OCI-LY3 (cell line): ENCODE results near the gene TUBA1C.
A peak's percentile ranks its signal among the peaks of the same experiment; 100 is the strongest.

ENCODE experiments used
- H2AFZ ChIP-seq: fragments of 200-600, 300-600 bp; shearing (Covaris generic); 2 replicates; pipeline ENCODE4 v1.6.0; 2014; ENCODE audit warnings: antibody characterized with exemption, low read depth, low read length
- H3K27ac ChIP-seq: fragments of 200-600, 300-600 bp; sonication (generic); 2 replicates; pipeline ENCODE4 v1.5.1; 2014; ENCODE audit warnings: mild to moderate bottlenecking, low read length, moderate library complexity, mixed read lengths
- H3K27me3 ChIP-seq: fragments of 200-600, 300-600 bp; sonication (generic); 2 replicates; pipeline ENCODE4 v1.6.1; 2014; ENCODE audit warnings: low read depth, low read length, mixed read lengths
- H3K36me3 ChIP-seq: fragments of 200-600, 300-600 bp; sonication (generic); replicated peaks from 2 replicates; pipeline ENCODE3; 2014; ENCODE audit warnings: low read depth, low read length, mixed read lengths
- H3K4me1 ChIP-seq: fragments of 300-600, 200-600 bp; sonication (generic); 2 replicates; pipeline ENCODE4 v1.6.1; 2014; ENCODE audit warnings: low read length, mixed read lengths
- H3K4me2 ChIP-seq: fragments of 200-600, 300-600 bp; sonication (generic); 2 replicates; pipeline ENCODE4 v1.6.1; 2014; ENCODE audit warnings: low read length, mixed read lengths
- H3K4me3 ChIP-seq: fragments of 300-600, 200-600 bp; sonication (generic); 2 replicates; pipeline ENCODE4 v1.5.1; 2014; ENCODE audit warnings: antibody characterized with exemption, mild to moderate bottlenecking, low read length, moderate library complexity
- H3K79me2 ChIP-seq: fragments of 300-600, 200-600 bp; shearing (Covaris generic); 2 replicates; pipeline ENCODE4 v1.6.1; 2014; ENCODE audit warnings: mild to moderate bottlenecking, low read length, mixed read lengths
- H3K9ac ChIP-seq: fragments of 300-600, 200-600 bp; shearing (Covaris generic); 2 replicates; pipeline ENCODE4 v1.6.0; 2014; ENCODE audit warnings: mild to moderate bottlenecking, low read length, moderate library complexity
- H3K9me3 ChIP-seq: fragments of 200-600, 300-600 bp; shearing (Covaris generic); 2 replicates; pipeline ENCODE4 v1.6.1; 2014; ENCODE audit warnings: low read length, mixed read lengths; ENCODE audit not compliant: insufficient read depth
- H4K20me1 ChIP-seq: fragments of 200-600, 300-600 bp; sonication (generic); 2 replicates; pipeline ENCODE4 v1.6.1; 2016; ENCODE audit warnings: low read length, mixed read lengths; ENCODE audit not compliant: insufficient read depth
- CTCF ChIP-seq: fragments of 200-600, 300-600 bp; sonication (generic); IDR thresholded peaks from 2 replicates; pipeline ENCODE4 v1.5.1; 2014; ENCODE audit warnings: antibody characterized with exemption, low read length, low read depth
- EZH2phosphoT487 ChIP-seq: fragments of 200-600 bp; shearing (Covaris generic); IDR thresholded peaks from 2 replicates; pipeline ENCODE4 v1.6.1; 2018; ENCODE audit warnings: antibody characterized with exemption, mixed run types, low read depth

Gene TUBA1C

DNA sequence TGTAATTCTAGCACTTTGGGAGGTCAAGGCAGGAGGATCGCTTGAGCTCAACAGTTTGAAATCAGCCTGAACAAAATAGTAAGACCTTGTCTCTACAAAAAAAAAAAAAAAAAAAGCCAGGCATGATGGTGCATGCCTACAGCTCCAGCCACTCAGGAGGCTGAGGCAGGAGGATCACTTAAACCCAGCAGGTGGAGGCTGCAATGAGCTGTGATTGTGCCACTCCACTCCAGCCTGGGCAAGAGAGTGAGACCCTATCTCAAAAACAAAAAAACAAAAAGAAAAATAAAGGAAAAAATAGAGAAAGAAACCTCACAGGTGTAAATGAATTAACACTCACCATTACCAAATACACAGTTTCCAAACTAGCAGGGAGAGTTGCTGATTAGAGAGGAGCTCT lies 41.8 kb upstream of the TUBA1C start:
- H3K79me2 ChIP-seq = no peaks in the 10 kb centered on the region
- no peak overlapping the region for H3K9ac ChIP-seq
- no peak overlapping the region for H3K27ac ChIP-seq
- H3K4me1 ChIP-seq = no peaks in the 10 kb centered on the region
- H2AFZ ChIP-seq = no peak overlapping the region
- H3K36me3 ChIP-seq = no peaks in the 10 kb centered on the region
- H3K4me2 ChIP-seq = no peak overlapping the region
- H3K27me3 ChIP-seq = no peaks in the 10 kb centered on the region
- no peaks in the 10 kb centered on the region for H4K20me1 ChIP-seq
- no peaks in the 10 kb centered on the region for H3K9me3 ChIP-seq
- no peak overlapping the region for H3K4me3 ChIP-seq
- TF ChIP-seq EZH2phosphoT487 (no peak), CTCF (no peak)

DNA sequence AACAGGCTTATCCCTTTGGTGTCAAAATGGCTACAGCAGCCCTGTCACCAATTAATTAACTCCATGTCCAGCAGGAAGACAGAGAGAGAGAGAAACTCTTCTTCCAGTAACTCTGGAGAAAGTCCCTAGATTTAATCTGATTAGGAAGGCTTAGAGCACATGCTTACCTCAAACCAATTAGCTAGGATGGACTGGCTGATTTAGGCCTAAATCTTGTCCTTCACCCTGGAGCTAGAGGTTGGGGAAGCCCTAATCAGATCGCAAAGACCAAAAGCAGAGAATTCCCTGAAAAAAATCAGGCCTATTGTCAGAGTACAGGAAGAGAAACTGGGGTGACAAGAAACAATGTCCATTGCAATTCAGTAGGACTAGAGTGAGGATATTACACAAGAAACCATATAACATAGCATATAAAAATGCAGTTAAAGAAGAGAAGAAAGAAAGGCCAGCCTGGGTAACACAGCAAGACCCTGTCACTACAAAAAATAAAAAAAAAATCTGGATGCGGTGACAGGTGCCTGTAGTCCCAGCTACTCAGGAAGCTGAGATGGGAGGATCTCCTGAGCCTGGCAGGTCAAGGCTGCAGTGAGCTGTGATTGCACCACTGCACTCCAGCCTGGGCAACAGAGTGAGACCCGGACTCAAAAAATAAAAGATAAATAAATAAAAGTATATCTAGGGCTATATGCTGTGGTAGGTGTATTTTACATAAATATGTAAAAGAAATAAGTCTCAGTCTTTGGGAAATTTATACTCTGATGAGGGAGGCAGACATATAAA lies 41.1 kb upstream of the TUBA1C start:
- no peaks in the 10 kb centered on the region for H4K20me1 ChIP-seq
- H2AFZ ChIP-seq = 0 out of 2 replicates have a peak overlapping the region, but pooled peaks have one; percentile 36
- TF ChIP-seq EZH2phosphoT487 = no peak
- TF ChIP-seq CTCF = no peak
- no peak overlapping the region for H3K4me3 ChIP-seq
- no peaks in the 10 kb centered on the region for H3K9me3 ChIP-seq
- no peaks in the 10 kb centered on the region for H3K36me3 ChIP-seq
- H3K79me2 ChIP-seq = no peaks in the 10 kb centered on the region
- no peak overlapping the region for H3K9ac ChIP-seq
- H3K27ac ChIP-seq = no peak overlapping the region
- H3K27me3 ChIP-seq = no peaks in the 10 kb centered on the region
- H3K4me1 ChIP-seq = no peaks in the 10 kb centered on the region
- H3K4me2 ChIP-seq = no peak overlapping the region

DNA sequence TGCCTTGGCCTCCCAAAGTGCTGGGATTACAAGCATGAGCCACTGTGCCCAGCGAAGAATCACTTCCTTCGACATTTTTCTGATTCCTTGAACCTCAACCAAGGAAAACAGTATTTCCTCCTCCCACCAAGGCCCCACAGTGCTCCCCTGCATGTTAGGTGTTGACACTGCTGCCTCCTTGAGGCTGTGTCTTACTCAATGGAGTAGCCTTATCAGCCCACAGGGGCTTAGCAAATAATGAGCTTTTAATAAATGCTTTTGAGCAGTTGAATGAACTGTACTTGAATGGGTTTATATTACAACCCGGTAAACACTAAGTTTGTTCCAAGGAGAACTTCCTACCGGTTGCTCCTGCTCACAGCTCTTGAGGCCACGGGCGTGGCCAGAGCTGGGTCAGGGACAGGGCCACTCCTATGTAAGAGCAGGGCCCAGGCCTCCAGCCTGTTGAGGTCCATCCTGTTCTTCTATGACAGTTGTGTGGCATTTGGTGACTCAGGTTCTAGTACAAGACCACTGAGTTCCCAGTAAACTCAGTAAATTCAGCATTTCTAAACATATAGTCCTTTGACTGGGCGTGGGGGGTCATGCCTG lies 39.2 kb upstream of the TUBA1C start:
- no peaks in the 10 kb centered on the region for H4K20me1 ChIP-seq
- no peak overlapping the region for H3K9ac ChIP-seq
- no peak overlapping the region for H3K4me2 ChIP-seq
- no peak overlapping the region for H3K27ac ChIP-seq
- no peak overlapping the region for H3K4me3 ChIP-seq
- TF ChIP-seq EZH2phosphoT487 (no peak), CTCF (peak; percentile 20; the same call in 1 of the 2 replicates)
- H3K36me3 ChIP-seq = no peaks in the 10 kb centered on the region
- no peaks in the 10 kb centered on the region for H3K79me2 ChIP-seq
- no peaks in the 10 kb centered on the region for H3K27me3 ChIP-seq
- H3K9me3 ChIP-seq = no peaks in the 10 kb centered on the region
- H3K4me1 ChIP-seq = no peaks in the 10 kb centered on the region
- no peak overlapping the region for H2AFZ ChIP-seq

GRCh38 chr12:49227713-49228112 lies 37.2 kb upstream of the TUBA1C start:
- no peak overlapping the region for H3K4me2 ChIP-seq
- H3K27ac ChIP-seq = no peak overlapping the region
- TF ChIP-seq CTCF (no peak), EZH2phosphoT487 (no peak)
- no peaks in the 10 kb centered on the region for H3K36me3 ChIP-seq
- no peaks in the 10 kb centered on the region for H3K79me2 ChIP-seq
- no peaks in the 10 kb centered on the region for H3K9me3 ChIP-seq
- peaks cover 2% of the 10 kb centered on the region; the same call in 1 of the 2 replicates for H3K4me1 ChIP-seq
- H3K4me3 ChIP-seq = no peak overlapping the region
- H3K27me3 ChIP-seq = no peaks in the 10 kb centered on the region
- H4K20me1 ChIP-seq = no peaks in the 10 kb centered on the region
- H3K9ac ChIP-seq = no peak overlapping the region
- no peak overlapping the region for H2AFZ ChIP-seq
